Measurements from ENCODE around the gene LMNTD2. TPM values are rescaled to one million over a fixed set of nuclear protein-coding genes. Genes with fewer than 3 reads are reported as not detected.

LMNTD2 gene
- total RNA-seq, 1 experiment from 2014 or later: 1.4 TPM

- H2AFZ ChIP-seq (ENCODE audit: low read length): no peak overlapping the region
- no TSS peak for BruUV-seq (replicated peaks)
Measured at GRCh38 chr11:516400-516799, 44.1 kb downstream of the LMNTD2 start.

DNA sequence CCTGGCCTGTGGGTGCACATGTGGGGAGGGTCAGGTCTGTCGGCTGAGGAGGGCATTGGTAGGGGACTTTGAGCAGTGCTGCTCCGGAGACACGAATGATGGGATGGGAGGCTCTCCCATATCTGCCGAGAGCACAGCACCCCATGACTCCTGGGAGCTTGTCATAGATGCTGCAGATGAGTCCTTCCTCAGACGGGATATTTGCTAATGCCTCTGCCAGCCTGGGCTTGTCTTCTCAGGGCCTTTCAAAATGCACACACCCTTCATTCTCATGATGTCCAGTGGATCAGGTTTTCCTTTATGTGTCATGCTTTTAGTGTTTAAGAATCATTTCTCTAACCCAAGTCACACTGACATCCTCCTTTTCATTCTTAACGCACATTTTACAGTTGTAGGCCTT is 45.4 kb downstream of the LMNTD2 start:
- H3K4me1 ChIP-seq (ENCODE audit: insufficient read depth, low read length): no peaks in the 10 kb centered on the region
- H3K36me3 ChIP-seq (ENCODE audit: low read depth, low read length): peaks cover 2% of the 10 kb centered on the region; the same call in 1 of the 2 replicates
- no peak overlapping the region for H3K9ac ChIP-seq (ENCODE audit: low read length)
- no peak for TF ChIP-seq EZH2phosphoT487 (IDR thresholded peaks at IDR 0.05; ENCODE audit: borderline replicate concordance, low read length)
- no peak for TF ChIP-seq EZH2 (IDR thresholded peaks at IDR 0.05; ENCODE audit: low read length, unreplicated experiment)
- TF ChIP-seq CTCF (conservative IDR thresholded peaks at IDR 0.05; ENCODE audit: low read depth, low read length): no peak
- H3F3A ChIP-seq (ENCODE audit: low read length, unreplicated experiment): no peaks in the 10 kb centered on the region
- intact Hi-C loops (cut with micrococcal nuclease): no loop called here
- H3K9me3 ChIP-seq (ENCODE audit: low read length): no peaks in the 10 kb centered on the region
- no peak overlapping the region for H2AFZ ChIP-seq (ENCODE audit: low read length)
- POLR2A ChIA-PET (ENCODE audit: unreplicated experiment): no interaction called here
- no peaks in the 10 kb centered on the region for H3K27me3 ChIP-seq (ENCODE audit: low read length)
- BruUV-seq (replicated peaks): no TSS peak
- no peak for ATAC-seq
- H3K27ac ChIP-seq (ENCODE audit: low read length): no peak overlapping the region
- H3K4me3 ChIP-seq (ENCODE audit: low read length): no peak overlapping the region
- CTCF ChIA-PET: no interaction called here
- no peak for DNase-seq
- H3K79me2 ChIP-seq (ENCODE audit: low read length): no peaks in the 10 kb centered on the region
- no peaks in the 10 kb centered on the region for H3K9me2 ChIP-seq (replicated peaks; ENCODE audit: low read length)
- no peak overlapping the region for H3K4me2 ChIP-seq (ENCODE audit: low read length)
- no peaks in the 10 kb centered on the region for H4K20me1 ChIP-seq (ENCODE audit: low read length)

More at GRCh38 chr11:516400-516799, 44.1 kb downstream of the LMNTD2 start:
- Histone ChIP-seq H3K9ac (ENCODE audit: low read length) (no peak overlapping the region), H3K9me3 (ENCODE audit: low read length) (no peaks in the 10 kb centered on the region), H3K9me2 (replicated peaks; ENCODE audit: low read length) (no peaks in the 10 kb centered on the region), H3F3A (ENCODE audit: low read length, unreplicated experiment) (no peaks in the 10 kb centered on the region), H3K27ac (ENCODE audit: low read length) (no peak overlapping the region), H3K79me2 (ENCODE audit: low read length) (no peaks in the 10 kb centered on the region), H4K20me1 (ENCODE audit: low read length) (no peaks in the 10 kb centered on the region), H3K4me2 (ENCODE audit: low read length) (no peak overlapping the region), H3K4me1 (ENCODE audit: insufficient read depth, low read length) (no peaks in the 10 kb centered on the region), H3K4me3 (ENCODE audit: low read length) (no peak overlapping the region), H3K36me3 (ENCODE audit: low read depth, low read length) (peaks cover 2% of the 10 kb centered on the region; the same call in 1 of the 2 replicates), H3K27me3 (ENCODE audit: low read length) (no peaks in the 10 kb centered on the region)
- intact Hi-C loops (cut with micrococcal nuclease): no loop called here
- POLR2A ChIA-PET (ENCODE audit: unreplicated experiment): no interaction called here
- DNase-seq (no peak), ATAC-seq (no peak)
- CTCF ChIA-PET: no interaction called here
- TF ChIP-seq EZH2 (IDR thresholded peaks at IDR 0.05; ENCODE audit: low read length, unreplicated experiment) (no peak), EZH2phosphoT487 (IDR thresholded peaks at IDR 0.05; ENCODE audit: borderline replicate concordance, low read length) (no peak), CTCF (conservative IDR thresholded peaks at IDR 0.05; ENCODE audit: low read depth, low read length) (no peak)

- no peaks in the 10 kb centered on the region for H3K4me1 ChIP-seq (ENCODE audit: insufficient read depth, low read length)
- DNase-seq (no peak), ATAC-seq (no peak)
- TF ChIP-seq EZH2 (IDR thresholded peaks at IDR 0.05; ENCODE audit: low read length, unreplicated experiment): no peak
- H3K9me2 ChIP-seq (replicated peaks; ENCODE audit: low read length): no peaks in the 10 kb centered on the region
- ChIA-PET POLR2A (ENCODE audit: unreplicated experiment) (no interaction called here), CTCF (no interaction called here)
- H3K79me2 ChIP-seq (ENCODE audit: low read length): no peaks in the 10 kb centered on the region
- H3K27me3 ChIP-seq (ENCODE audit: low read length): no peaks in the 10 kb centered on the region
- no peak overlapping the region for H3K4me3 ChIP-seq (ENCODE audit: low read length)
- BruUV-seq (replicated peaks): no TSS peak
- no peak overlapping the region for H2AFZ ChIP-seq (ENCODE audit: low read length)
- no peaks in the 10 kb centered on the region for H3F3A ChIP-seq (ENCODE audit: low read length, unreplicated experiment)
- intact Hi-C loops (cut with micrococcal nuclease): no loop called here
- H4K20me1 ChIP-seq (ENCODE audit: low read length): no peaks in the 10 kb centered on the region
- no peaks in the 10 kb centered on the region for H3K9me3 ChIP-seq (ENCODE audit: low read length)
- peaks cover 5% of the 10 kb centered on the region for H3K36me3 ChIP-seq (ENCODE audit: low read depth, low read length)
- H3K4me2 ChIP-seq (ENCODE audit: low read length): no peak overlapping the region
- H3K9ac ChIP-seq (ENCODE audit: low read length): no peak overlapping the region
- no peak overlapping the region for H3K27ac ChIP-seq (ENCODE audit: low read length)
Measured at GRCh38 chr11:514606-515005, 45.9 kb downstream of the LMNTD2 start.
